ENCODE measurements around the gene KIAA0825. TPM values are rescaled to one million over a fixed set of nuclear protein-coding genes. Genes with fewer than 3 reads are reported as not detected.

KIAA0825 gene
- 0.61 and 1.2 TPM in 2 replicates for polyA plus RNA-seq (2012; rRNA removed)
- 0.88 and 0.99 TPM in 2 replicates for polyA plus RNA-seq (2012; cell fraction: cytosol; rRNA removed)
- polyA plus RNA-seq (2012; cell fraction: nucleus; rRNA removed) = 0.45 and 1.6 TPM in 2 replicates

DNA sequence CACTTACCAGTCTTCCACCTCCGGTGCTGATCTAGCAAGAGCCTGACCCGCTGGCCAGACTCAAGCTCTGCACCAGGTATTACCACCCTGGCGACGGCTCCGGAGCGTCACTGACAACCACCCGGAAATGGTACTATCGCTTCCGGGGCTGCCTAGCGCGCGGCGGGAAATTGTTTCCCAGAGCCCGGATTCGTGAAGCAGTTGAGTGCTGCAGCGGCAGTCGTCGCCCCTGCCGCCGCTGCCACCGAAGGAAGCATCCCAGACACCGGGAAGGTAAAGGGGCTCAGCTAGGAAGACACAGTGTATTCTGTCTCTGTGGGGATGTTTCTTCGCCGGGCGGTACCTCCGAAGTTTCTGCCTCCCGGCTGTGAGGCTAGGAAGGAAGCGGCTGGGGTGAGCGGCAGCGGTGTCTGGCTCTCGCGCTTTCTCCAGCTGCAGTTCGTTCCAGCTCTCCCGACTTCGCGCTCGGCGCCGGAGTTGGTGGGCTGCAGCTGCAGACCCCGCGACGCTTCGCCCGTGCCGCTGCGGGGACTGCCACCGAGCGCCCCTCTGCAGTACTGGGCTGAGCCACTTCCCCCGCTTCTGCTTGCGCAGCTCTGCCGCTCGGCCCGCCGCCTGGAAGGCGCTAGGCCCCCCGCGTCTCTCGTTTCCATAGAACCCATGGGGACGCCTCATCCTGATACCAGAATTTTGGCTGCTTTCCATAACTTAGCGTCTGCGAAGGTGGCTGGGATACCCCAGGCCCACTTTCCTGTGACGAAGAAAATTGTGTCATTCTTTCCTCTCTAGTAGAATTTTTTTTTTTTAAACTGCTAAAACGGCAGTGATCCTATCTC is at the start of gene KIAA0825, which contains the start of gene SLF1:
Gene KIAA0825 (minus strand): TSS at position 112 of the 836 bp plus-strand sequence. CDS start 81,478 bp downstream, outside the sequence.
Gene SLF1 (plus strand): TSS at position 177 of the 836 bp plus-strand sequence. CDS start 10,142 bp downstream, outside the sequence.
- ChIA-PET CTCF (interaction anchor here (0.7 to 1.5 kb wide), 6 partner anchors 72 to 1012 kb away, joined by 3 to 5 read pairs (median 4); no protein-coding TSS in a partner anchor), POLR2A (interaction anchor here (0.6 to 1.0 kb wide), 2 partner anchors 94 to 552 kb away, joined by 3 to 4 read pairs; no protein-coding TSS in a partner anchor)
- Histone ChIP-seq H3K4me3 (ENCODE audit: low read depth in 2 of 2, low read length in 1 of 2) (peak within 1 kb of the TSS; percentile 87 to 95), H3K9me2 (no peaks in the 10 kb centered on the region), H4K20me1 (ENCODE audit: insufficient read depth) (no peaks in the 10 kb centered on the region), H3F3A (replicated peaks; ENCODE audit: insufficient read depth) (peaks cover 9% of the 10 kb centered on the region), H3K27me3 (ENCODE audit: insufficient read depth) (no peaks in the 10 kb centered on the region), H3K4me2 (peak within 1 kb of the TSS; percentile 66), H3K4me1 (ENCODE audit: control insufficient read depth in 1 of 2, insufficient read depth in 2 of 2, low read depth in 1 of 2, low read length in 1 of 2) (peaks cover 5 to 7% of the 10 kb centered on the region in 2 experiments; a peak in 2 of 4 replicates), H3K9me3 (no peaks in the 10 kb centered on the region), H3K27ac (ENCODE audit: low read depth in 2 of 2, low read length in 1 of 2) (peak within 1 kb of the TSS; percentile 76 to 81), H2AFZ (ENCODE audit: low read depth) (peak within 1 kb of the TSS; percentile 93), H3K9ac (peak within 1 kb of the TSS; percentile 76), H3K79me2 (ENCODE audit: insufficient read depth) (peaks cover 64% of the 10 kb centered on the region), H3K36me3 (replicated peaks in 1 of 2; ENCODE audit: control insufficient read depth in 1 of 2, insufficient read depth in 2 of 2, low read length in 1 of 2) (no peaks in the 10 kb centered on the region)
- 3% methylated on average over 14 of the region's 63 CpGs for WGBS (ENCODE audit: low lambda C conversion rate)
- DNase-seq = peak; percentile 87
- TF ChIP-seq SIN3A (IDR thresholded peaks at IDR 0.05; ENCODE audit: borderline replicate concordance, low read depth, low read length) (peak; percentile 96), RXRA (IDR thresholded peaks at IDR 0.05; ENCODE audit: borderline replicate concordance, low read depth) (no peak), NFIC (IDR thresholded peaks at IDR 0.05; ENCODE audit: borderline replicate concordance) (no peak), TAF1 (IDR thresholded peaks at IDR 0.05; ENCODE audit: borderline replicate concordance, low read depth, low read length) (peak; percentile 64; the same call in 1 of the 2 replicates), RFX5 (IDR thresholded peaks at IDR 0.05; ENCODE audit: low read length) (peak; percentile 37; the same call in 1 of the 2 replicates), CHD2 (IDR thresholded peaks at IDR 0.05; ENCODE audit: low read length, partially characterized antibody) (peak; percentile 63), SMC3 (IDR thresholded peaks at IDR 0.05; ENCODE audit: low read depth, low read length) (no peak), POLR2AphosphoS5 (IDR thresholded peaks at IDR 0.05; ENCODE audit: low read depth, low read length) (peak; percentile 40), FOXJ3 (CRISPR knock-in tag; IDR thresholded peaks at IDR 0.05) (no peak), ELF1 (IDR thresholded peaks at IDR 0.05) (peak; percentile 64; the same call in 1 of the 2 replicates), MXI1 (IDR thresholded peaks at IDR 0.05; ENCODE audit: low read depth, low read length) (peak; percentile 77), GATA2 (CRISPR knock-in tag; IDR thresholded peaks at IDR 0.05) (no peak), MAX (IDR thresholded peaks at IDR 0.05; ENCODE audit: low read depth) (peak; percentile 87), GABPA (IDR thresholded peaks at IDR 0.05; ENCODE audit: low read depth) (peak; percentile 99), EP300 (IDR thresholded peaks at IDR 0.05; ENCODE audit: borderline replicate concordance in 1 of 2, low read depth in 1 of 2, low read length in 1 of 2) (no peak; a peak in 1 of 4 replicates), JUND (IDR thresholded peaks at IDR 0.05) (no peak), RAD21 (IDR thresholded peaks at IDR 0.05; ENCODE audit: low read length) (no peak; the same call in none of the 2 replicates)
- TF ChIP-seq, protein P1, sequence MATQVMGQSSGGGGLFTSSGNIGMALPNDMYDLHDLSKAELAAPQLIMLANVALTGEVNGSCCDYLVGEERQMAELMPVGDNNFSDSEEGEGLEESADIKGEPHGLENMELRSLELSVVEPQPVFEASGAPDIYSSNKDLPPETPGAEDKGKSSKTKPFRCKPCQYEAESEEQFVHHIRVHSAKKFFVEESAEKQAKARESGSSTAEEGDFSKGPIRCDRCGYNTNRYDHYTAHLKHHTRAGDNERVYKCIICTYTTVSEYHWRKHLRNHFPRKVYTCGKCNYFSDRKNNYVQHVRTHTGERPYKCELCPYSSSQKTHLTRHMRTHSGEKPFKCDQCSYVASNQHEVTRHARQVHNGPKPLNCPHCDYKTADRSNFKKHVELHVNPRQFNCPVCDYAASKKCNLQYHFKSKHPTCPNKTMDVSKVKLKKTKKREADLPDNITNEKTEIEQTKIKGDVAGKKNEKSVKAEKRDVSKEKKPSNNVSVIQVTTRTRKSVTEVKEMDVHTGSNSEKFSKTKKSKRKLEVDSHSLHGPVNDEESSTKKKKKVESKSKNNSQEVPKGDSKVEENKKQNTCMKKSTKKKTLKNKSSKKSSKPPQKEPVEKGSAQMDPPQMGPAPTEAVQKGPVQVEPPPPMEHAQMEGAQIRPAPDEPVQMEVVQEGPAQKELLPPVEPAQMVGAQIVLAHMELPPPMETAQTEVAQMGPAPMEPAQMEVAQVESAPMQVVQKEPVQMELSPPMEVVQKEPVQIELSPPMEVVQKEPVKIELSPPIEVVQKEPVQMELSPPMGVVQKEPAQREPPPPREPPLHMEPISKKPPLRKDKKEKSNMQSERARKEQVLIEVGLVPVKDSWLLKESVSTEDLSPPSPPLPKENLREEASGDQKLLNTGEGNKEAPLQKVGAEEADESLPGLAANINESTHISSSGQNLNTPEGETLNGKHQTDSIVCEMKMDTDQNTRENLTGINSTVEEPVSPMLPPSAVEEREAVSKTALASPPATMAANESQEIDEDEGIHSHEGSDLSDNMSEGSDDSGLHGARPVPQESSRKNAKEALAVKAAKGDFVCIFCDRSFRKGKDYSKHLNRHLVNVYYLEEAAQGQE (IDR thresholded peaks at IDR 0.05; ENCODE audit: low read depth, low read length) = no peak
- TF ChIP-seq, protein P2, sequence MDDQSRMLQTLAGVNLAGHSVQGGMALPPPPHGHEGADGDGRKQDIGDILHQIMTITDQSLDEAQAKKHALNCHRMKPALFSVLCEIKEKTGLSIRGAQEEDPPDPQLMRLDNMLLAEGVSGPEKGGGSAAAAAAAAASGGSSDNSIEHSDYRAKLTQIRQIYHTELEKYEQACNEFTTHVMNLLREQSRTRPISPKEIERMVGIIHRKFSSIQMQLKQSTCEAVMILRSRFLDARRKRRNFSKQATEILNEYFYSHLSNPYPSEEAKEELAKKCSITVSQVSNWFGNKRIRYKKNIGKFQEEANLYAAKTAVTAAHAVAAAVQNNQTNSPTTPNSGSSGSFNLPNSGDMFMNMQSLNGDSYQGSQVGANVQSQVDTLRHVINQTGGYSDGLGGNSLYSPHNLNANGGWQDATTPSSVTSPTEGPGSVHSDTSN (IDR thresholded peaks at IDR 0.05) = no peak
- TF ChIP-seq, protein P3, sequence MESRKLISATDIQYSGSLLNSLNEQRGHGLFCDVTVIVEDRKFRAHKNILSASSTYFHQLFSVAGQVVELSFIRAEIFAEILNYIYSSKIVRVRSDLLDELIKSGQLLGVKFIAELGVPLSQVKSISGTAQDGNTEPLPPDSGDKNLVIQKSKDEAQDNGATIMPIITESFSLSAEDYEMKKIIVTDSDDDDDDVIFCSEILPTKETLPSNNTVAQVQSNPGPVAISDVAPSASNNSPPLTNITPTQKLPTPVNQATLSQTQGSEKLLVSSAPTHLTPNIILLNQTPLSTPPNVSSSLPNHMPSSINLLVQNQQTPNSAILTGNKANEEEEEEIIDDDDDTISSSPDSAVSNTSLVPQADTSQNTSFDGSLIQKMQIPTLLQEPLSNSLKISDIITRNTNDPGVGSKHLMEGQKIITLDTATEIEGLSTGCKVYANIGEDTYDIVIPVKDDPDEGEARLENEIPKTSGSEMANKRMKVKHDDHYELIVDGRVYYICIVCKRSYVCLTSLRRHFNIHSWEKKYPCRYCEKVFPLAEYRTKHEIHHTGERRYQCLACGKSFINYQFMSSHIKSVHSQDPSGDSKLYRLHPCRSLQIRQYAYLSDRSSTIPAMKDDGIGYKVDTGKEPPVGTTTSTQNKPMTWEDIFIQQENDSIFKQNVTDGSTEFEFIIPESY (IDR thresholded peaks at IDR 0.05; ENCODE audit: borderline replicate concordance, low read depth) = peak; percentile 29; the same call in 1 of the 2 replicates
